CD14-positive monocyte (primary cell): ENCODE measurements around the gene GPR26. TPM values are rescaled to one million over a fixed set of nuclear protein-coding genes. Genes with fewer than 3 reads are reported as not detected.

ENCODE experiments used
- DNase-seq, 3 donors: peaks; one replicate each; pipeline ENCODE4 v3.0.0-alpha.2; 2011 to 2022
- H2AFZ ChIP-seq: 2 replicates; pipeline ENCODE4 v1.6.0; 2012; ENCODE audit warnings: mild to moderate bottlenecking, low read depth, low read length, inconsistent platforms; ENCODE audit not compliant: insufficient read depth, poor library complexity, severe bottlenecking
- H3K27ac ChIP-seq, 2 donors: 1 replicate in 1 of 2; 2 replicates in 1 of 2; pipeline ENCODE4 v1.5.1; 2012 to 2013; ENCODE audit warnings: low read length in 2 of 2, control low read depth in 1 of 2, inconsistent platforms in 1 of 2, low read depth in 1 of 2, mild to moderate bottlenecking in 1 of 2
- H3K27me3 ChIP-seq, 2 donors: one replicate each; pipeline versions ENCODE4 v1.6.0 to v1.6.1; 2011 to 2013; ENCODE audit warnings: low read length in 2 of 2; ENCODE audit not compliant: control insufficient read depth in 2 of 2, insufficient read depth in 2 of 2
- H3K36me3 ChIP-seq, 2 donors: replicated peaks in 1 of 2; 1 replicate in 1 of 2; 2 replicates in 1 of 2; pipeline versions ENCODE4 v1.5.1 to v1.6.1; 2012 to 2013; ENCODE audit warnings: low read length in 2 of 2, control low read depth in 1 of 2, inconsistent platforms in 1 of 2, mild to moderate bottlenecking in 1 of 2; ENCODE audit not compliant: insufficient read depth in 2 of 2, control insufficient read depth in 1 of 2
- H3K4me1 ChIP-seq, 2 donors: 1 replicate in 1 of 2; 2 replicates in 1 of 2; pipeline versions ENCODE4 v1.5.1 to v1.6.1; 2012 to 2013; ENCODE audit warnings: low read length in 2 of 2, control low read depth in 1 of 2, inconsistent platforms in 1 of 2, mild to moderate bottlenecking in 1 of 2, moderate library complexity in 1 of 2; ENCODE audit not compliant: insufficient read depth in 2 of 2, control insufficient read depth in 1 of 2
- H3K4me2 ChIP-seq: replicated peaks from 2 replicates; pipeline ENCODE3; 2012; ENCODE audit warnings: low read length, moderate library complexity, mild to moderate bottlenecking; ENCODE audit not compliant: poor library complexity, severe bottlenecking; ENCODE audit errors: extremely low read depth
- H3K4me3 ChIP-seq, 3 experiments: fragments of 200-600 bp in 1 of 3; sonication (generic) in 1 of 3; replicated peaks in 1 of 3; 1 replicate in 2 of 3; 2 replicates in 1 of 3; pipeline ENCODE4 v1.5.1; 2011 to 2013; ENCODE audit warnings: low read length in 3 of 3, mild to moderate bottlenecking in 3 of 3, control low read depth in 2 of 3, low read depth in 2 of 3, inconsistent platforms in 1 of 3, moderate library complexity in 1 of 3
- H3K79me2 ChIP-seq: 2 replicates; pipeline ENCODE4 v1.6.0; 2012; ENCODE audit warnings: mild to moderate bottlenecking, control low read depth, inconsistent platforms, low read length, moderate library complexity; ENCODE audit not compliant: insufficient read depth
- H3K9ac ChIP-seq: 2 replicates; pipeline ENCODE4 v1.6.0; 2017; ENCODE audit warnings: low read length, mild to moderate bottlenecking; ENCODE audit not compliant: insufficient read depth, poor library complexity, severe bottlenecking
- H3K9me3 ChIP-seq, 2 donors: replicated peaks in 1 of 2; 1 replicate in 1 of 2; 2 replicates in 1 of 2; pipeline versions ENCODE4 v1.5.1 to v1.6.1; 2012 to 2013; ENCODE audit warnings: low read length in 2 of 2, control low read depth in 1 of 2; ENCODE audit not compliant: control insufficient read depth in 1 of 2, insufficient read depth in 1 of 2
- H4K20me1 ChIP-seq: 2 replicates; pipeline ENCODE4 v1.6.0; 2012; ENCODE audit warnings: mild to moderate bottlenecking, low read length, control low read depth, moderate library complexity; ENCODE audit not compliant: insufficient read depth
- H3K27ac Mint-ChIP-seq, 7 donors: one replicate each; pipeline ENCODE4 v1.8.0; 2020; ENCODE audit warnings: mild to moderate bottlenecking in 7 of 7, mixed read lengths in 7 of 7, moderate library complexity in 6 of 7, inconsistent platforms in 2 of 7
- H3K27me3 Mint-ChIP-seq, 3 donors: one replicate each; pipeline ENCODE4 v1.8.0; 2021 to 2022; ENCODE audit warnings: low read depth in 3 of 3, mild to moderate bottlenecking in 3 of 3, mixed read lengths in 3 of 3, moderate library complexity in 3 of 3, inconsistent platforms in 1 of 3
- H3K36me3 Mint-ChIP-seq, 2 donors: one replicate each; pipeline ENCODE4 v1.8.0; 2020; ENCODE audit warnings: mixed read lengths in 2 of 2, inconsistent platforms in 1 of 2, mild to moderate bottlenecking in 1 of 2
- H3K4me1 Mint-ChIP-seq: one replicate; pipeline ENCODE4 v1.8.0; 2020; ENCODE audit warnings: mild to moderate bottlenecking, mixed read lengths
- H3K4me3 Mint-ChIP-seq, 2 donors: one replicate each; pipeline ENCODE4 v1.8.0; 2020; ENCODE audit warnings: mild to moderate bottlenecking in 2 of 2, mixed read lengths in 2 of 2, moderate library complexity in 1 of 2
- H3K9me3 Mint-ChIP-seq, 7 donors: one replicate each; pipeline ENCODE4 v1.8.0; 2020 to 2022; ENCODE audit warnings: mixed read lengths in 7 of 7, mild to moderate bottlenecking in 6 of 7, moderate library complexity in 6 of 7, inconsistent platforms in 2 of 7
- CTCF ChIP-seq: fragments of 200-600 bp; IDR thresholded peaks from one replicate; pipeline ENCODE4 v1.8.0; 2022; ENCODE audit warnings: antibody characterized with exemption, mild to moderate bottlenecking
- WGBS: methylation state at CpG from one replicate; pipeline ENCODE4 v1.1.5; 2013; ENCODE audit warnings: missing lambda C conversion rate; ENCODE audit not compliant: insufficient coverage; 5-methylcytosine and 5-hydroxymethylcytosine counted together
- intact Hi-C, 2 donors: fragments of 100-400 bp; cut with micrococcal nuclease; formaldehyde crosslinking; loops; one replicate each; pipeline versions ENCODE4 v1.15.0 to v1.15.1; 2023
- polyA plus RNA-seq, 3 donors: library from polyadenylated mRNA; depleted of rRNA in 1 of 3; unstranded in 2 of 3; stranded (reverse) in 1 of 3; fragments of 300-500 nt in 2 of 3; fragments of >200 nt in 1 of 3; fragmentation: Illumina TruSeq in 2 of 3; gene quantifications; 1 replicate in 2 of 3; 2 replicates in 1 of 3; pipeline ENCODE4 v1.2.3, GENCODE V29; 2012 to 2021

GPR26 gene
- polyA plus RNA-seq, 3 donors: not detected

GRCh38 chr10:123741146-123741545, 75.0 kb downstream of the GPR26 start:
- intact Hi-C loops: no loop called here
- Histone ChIP-seq H3K4me1 (no peaks in the 10 kb centered on the region), H3K9me3 (no peaks in the 10 kb centered on the region), H3K27ac (no peak overlapping the region), H2AFZ (no peak overlapping the region), H4K20me1 (no peaks in the 10 kb centered on the region), H3K79me2 (no peaks in the 10 kb centered on the region), H3K9ac (no peak overlapping the region), H3K36me3 (no peaks in the 10 kb centered on the region), H3K27me3 (no peaks in the 10 kb centered on the region), H3K4me3 (no peak overlapping the region), H3K4me2 (no peak overlapping the region)
- no peak for TF ChIP-seq CTCF
- peaks cover 0 to 10% (median 5%) of the 10 kb centered on the region in 7 donors for H3K9me3 Mint-ChIP-seq
- no peaks in the 10 kb centered on the region for H3K36me3 Mint-ChIP-seq
- peaks cover 1 to 8% (median 4%) of the 10 kb centered on the region in 3 donors for H3K27me3 Mint-ChIP-seq
- 76% methylated on average over 6 of the region's 7 CpGs for WGBS
- peak overlapping the region in 1 of 7 donors; percentile 38 for H3K27ac Mint-ChIP-seq
- DNase-seq: no peak
- no peak overlapping the region for H3K4me3 Mint-ChIP-seq
- H3K4me1 Mint-ChIP-seq: no peaks in the 10 kb centered on the region

GRCh38 chr10:123741711-123742110, 75.6 kb downstream of the GPR26 start:
- intact Hi-C loops: no loop called here
- H3K36me3 ChIP-seq: no peaks in the 10 kb centered on the region
- no peaks in the 10 kb centered on the region for H3K9me3 ChIP-seq
- H3K27me3 ChIP-seq: no peaks in the 10 kb centered on the region
- H3K4me1 ChIP-seq: no peaks in the 10 kb centered on the region
- H3K79me2 ChIP-seq: no peaks in the 10 kb centered on the region
- no peak for TF ChIP-seq CTCF
- H3K9me3 Mint-ChIP-seq: peaks cover 0 to 10% (median 5%) of the 10 kb centered on the region in 7 donors
- peaks cover 1 to 8% (median 4%) of the 10 kb centered on the region in 3 donors for H3K27me3 Mint-ChIP-seq
- DNase-seq: no peak
- no peaks in the 10 kb centered on the region for H4K20me1 ChIP-seq
- 92% methylated on average over 5 of the region's 5 CpGs for WGBS
- H3K27ac Mint-ChIP-seq: no peak overlapping the region
- H3K4me3 Mint-ChIP-seq: no peak overlapping the region
- H3K36me3 Mint-ChIP-seq: no peaks in the 10 kb centered on the region
- no peak overlapping the region for H3K27ac ChIP-seq
- no peaks in the 10 kb centered on the region for H3K4me1 Mint-ChIP-seq
- H3K4me2 ChIP-seq: no peak overlapping the region
- H3K9ac ChIP-seq: no peak overlapping the region
- no peak overlapping the region for H2AFZ ChIP-seq
- no peak overlapping the region for H3K4me3 ChIP-seq
